NOMO-1 (cell line): Measurements from ENCODE around the gene LAG3.

Experiments
- DNase-seq, 2 experiments: peaks; one replicate each; lab custom pipeline; 2025; ENCODE audit not compliant: unreplicated experiment in 2 of 2; lab: John Stamatoyannopoulos, UW

Gene LAG3

DNA sequence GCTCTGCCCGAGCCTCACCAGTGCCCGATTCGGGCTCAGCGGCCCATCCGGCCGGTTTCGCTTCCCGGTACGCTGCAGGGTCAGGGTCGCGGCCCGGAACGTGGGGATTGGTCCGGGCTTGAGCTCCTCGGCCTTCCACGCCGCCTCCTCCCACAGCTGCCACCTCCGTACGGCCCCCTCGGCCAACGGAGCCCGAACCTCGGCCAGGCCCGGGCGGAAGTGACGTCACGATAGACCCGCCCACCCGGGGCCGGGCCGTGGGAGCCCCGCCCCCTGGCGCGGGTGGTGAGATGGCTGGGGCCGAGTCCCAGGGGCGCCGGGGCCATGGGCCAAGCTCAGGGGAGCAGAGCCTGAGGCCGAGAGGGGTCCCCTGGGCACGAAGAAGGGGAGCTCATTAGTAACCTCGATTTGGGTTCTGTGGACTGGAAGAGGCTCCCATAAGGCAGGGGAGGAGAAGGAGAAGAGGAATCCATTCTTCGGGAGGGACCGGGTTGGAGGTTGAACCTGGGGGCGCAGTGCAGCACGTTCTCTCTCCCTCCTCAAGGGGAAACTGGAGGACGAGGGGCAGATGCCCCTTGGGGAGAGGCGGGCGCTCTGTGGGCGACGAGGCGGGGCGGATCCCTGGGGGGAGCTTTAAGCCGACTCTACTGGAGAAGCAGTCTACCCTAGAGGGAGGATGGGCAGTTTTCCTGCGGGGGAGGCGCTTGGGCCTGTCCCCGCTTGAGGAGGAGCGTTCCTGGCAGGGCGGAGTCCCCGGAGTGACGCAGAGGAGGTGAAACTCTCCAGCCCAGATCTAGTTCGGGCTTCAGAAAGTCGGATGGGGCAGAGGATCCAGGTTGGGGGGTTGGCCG, 19.2 kb upstream of the LAG3 start, which contains the start of gene MLF2:
MLF2 (minus strand) TSS at position 221 of the 851 bp plus-strand sequence. CDS start 807 bp downstream, outside the sequence.
- DNase-seq: peak; percentile 97 to 98

DNA sequence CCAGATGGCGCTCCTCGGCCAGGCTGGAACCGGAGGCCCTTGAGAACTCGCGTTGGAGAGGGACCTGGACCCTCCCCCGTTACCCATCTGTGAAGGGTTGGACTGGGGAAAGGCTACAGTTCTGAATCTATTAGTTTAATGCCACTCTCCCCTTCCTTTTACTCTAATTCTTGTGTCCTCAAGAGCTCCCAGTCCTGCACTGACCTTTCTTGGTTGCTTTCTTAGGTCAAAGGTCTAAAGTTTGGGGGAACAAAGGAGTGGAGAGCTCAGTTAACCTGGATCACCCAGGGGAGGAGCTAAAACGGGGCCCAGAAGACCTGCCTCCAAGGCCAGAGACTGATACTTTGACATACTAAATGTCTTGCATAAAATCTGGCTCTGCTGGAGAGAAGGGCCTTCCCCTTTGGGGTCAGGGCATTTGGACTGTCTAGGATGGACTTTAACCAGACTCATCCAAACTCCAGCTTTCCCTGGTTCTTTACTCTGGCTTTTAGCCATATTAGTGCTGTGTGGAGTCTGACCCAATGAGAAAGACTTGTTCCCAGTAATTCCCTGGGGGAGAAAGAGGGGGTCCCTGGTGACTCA, 18.5 kb upstream of the LAG3 start:
- no peak for DNase-seq

DNA sequence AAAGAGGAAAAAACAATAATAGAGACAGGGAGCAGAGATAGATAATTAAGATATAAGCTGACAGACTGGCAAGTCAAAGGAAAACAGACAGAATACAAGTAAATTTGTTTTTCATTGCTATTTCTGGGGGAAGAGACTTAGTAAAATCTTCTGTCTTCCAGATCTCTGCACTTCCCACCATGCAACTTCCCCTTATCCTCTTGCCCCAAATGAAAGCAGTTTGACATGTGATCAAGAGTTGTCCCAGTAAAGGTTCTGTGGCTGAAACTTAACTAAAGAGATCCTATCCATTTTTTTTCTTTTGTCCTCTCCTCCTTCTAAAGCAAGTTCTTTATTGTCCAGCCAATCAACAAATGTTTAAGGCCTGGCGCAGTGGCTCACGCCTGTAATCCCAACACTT, 17.9 kb upstream of the LAG3 start:
- DNase-seq: no peak

DNA sequence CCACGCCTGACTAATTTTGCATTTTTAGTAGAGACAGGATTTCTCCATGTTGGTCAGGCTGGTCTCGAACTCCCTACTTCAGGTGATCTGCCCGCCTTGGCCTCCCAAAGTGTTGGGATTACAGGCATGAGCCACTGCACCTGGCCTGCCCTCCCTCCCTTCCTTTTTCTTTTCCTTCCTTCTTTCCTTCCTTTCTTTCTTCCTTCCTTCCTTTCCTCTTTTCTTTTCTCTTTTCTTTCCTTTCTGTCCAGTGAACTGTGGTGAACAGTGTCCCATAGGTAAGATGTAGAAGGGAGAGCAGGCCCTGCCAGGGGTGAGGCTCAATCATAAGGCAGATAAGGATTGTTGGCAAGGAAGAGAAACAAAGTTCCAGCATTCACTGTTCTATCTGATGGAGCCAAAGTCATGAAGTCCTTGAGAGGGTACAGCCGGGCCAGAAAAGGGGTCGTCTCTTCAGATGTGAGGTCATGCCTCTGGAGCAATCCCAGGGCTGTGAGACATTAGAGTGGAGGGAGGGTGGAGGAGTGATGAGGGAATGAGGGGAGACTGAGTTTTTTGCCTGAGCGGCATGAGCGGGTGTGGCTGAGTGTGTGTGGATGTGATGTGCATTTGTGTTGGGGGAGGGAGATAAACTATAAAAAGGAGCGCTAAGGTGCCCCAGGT, 15.2 kb upstream of the LAG3 start:
- DNase-seq: no peak

DNA sequence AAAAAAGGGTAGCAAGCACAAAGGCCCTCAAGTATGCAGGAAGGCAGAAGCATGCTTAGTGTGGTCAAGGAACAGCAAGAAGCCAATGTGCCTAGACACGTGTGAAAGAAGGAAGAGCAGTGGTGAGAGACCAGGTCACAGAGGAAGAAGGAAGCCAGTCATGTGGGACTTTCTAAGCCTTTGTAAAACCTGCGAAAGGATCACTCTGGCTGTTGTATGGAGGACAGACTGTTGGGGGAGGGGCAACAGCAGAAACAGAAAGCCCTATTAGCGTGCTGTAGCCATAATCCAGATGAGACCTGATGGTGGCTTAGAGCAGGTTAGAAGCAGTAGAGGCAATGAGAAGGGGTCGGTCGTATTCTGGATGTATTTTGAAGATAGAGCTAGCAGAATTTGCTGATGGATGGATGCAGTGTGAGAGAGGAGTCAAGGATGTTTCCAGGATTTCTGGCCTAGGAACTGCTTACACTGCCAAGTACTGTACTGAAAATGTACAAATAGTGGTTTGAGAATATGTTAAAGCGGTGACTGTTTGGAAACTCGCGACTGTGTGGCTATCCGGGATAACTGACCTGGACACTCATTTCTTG, 13.7 kb upstream of the LAG3 start:
- no peak for DNase-seq

DNA sequence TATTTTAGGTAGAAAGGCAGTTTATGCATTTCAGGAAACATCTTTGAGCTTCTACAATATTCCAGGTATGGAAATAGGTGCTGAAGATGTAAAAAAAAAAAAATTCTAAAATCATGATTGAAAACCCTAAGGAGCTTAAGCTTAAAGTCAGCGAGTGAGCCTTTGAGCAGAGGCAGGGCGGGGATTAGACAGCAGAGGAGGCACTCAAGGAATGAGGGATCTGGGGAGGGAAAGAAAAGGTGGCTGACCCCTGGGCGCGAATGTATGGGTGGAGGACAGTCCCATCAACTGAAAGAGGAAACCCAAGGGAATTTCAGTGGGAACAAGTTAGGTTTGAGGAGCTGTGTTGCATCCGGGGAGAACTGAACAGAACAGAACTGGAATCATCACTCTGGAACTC, 12.6 kb upstream of the LAG3 start:
- DNase-seq: no peak

DNA sequence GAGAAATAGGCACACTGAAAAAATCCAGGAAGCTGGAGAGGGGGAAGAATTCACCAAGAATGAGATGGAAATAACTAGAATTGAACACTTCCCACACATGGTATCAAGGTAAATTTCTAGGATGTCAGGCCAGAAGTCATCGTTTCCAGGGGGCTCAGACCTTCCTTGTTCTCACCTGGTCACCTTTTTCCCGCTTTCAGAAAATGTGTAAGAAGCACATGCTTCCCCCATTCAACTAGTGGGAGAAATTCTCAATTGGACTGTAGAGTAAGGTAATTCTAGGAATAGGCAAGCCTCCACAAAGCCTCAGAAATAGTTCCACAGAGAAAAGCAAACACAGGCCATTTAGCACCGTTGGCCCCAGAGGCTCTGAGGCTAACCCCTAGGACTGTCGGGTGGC, 8.9 kb upstream of the LAG3 start:
- no peak for DNase-seq

DNA sequence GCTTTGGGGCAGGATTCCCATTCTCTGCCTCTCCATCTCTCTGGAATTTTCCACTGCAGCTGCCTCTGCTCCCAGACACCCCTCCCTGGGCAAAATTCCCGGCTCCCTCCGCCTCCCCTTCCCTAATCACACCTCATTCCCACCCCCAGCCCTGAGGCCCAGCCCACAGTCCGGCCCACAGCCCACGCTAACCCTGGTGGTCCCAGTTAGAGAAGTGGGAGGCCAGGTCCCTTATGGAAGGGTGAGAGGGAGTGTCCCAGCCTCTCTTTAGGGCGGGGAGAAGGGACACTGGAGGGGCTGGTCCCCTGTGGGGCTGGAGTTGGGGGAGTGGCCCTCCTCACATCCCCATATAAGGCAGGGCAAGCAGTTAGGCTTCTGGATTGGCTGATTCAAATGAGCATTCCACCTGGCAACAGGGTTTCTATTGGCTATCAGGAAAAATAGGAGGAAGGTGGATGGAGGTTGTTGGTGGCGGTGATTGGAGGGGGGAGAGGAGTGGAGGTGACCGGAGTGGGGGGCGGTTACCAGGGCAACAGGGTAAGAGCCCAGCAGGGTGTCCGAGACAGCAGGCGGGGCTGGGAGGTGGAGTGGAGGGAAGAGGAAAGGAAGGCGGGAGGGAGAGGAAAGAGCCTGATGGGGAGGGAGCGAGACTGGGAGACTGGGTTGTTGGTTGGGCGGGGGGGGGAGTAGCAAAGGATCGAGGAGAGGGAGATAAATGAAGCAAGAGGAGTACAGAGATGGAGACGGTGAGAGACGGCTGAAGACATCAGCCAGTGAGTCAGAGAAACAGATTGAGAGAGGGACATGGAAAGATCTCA, 8.1 kb upstream of the LAG3 start:
- DNase-seq: peak; percentile 80 to 85

DNA sequence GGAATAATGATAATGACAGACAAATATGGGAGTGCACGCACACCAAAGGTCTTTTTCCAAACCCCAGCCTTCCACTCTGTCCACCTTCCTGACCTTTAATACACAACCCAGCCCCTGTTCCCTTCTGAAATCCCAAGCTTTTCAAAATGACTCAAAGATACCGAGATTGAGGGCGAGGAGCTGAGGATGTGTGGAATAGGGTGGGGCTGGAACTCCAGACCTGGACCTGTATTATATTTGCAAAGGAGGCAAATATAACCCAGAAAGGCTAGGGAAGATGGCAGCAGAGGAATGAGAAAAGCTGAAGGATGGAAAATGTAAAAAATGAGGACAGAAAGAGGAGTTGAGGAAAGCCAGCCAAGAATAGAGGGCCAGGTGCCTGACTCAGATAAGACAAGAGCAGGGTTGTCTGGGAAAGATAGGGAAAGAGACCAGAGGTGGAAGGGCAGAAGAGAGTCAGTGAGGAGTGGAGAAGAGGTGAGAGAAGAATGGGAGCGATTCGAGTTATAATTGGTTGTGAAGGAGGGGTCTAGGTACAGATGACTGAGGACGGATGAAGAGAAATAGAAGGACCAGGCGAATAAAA, 7.2 kb upstream of the LAG3 start:
- DNase-seq: no peak

DNA sequence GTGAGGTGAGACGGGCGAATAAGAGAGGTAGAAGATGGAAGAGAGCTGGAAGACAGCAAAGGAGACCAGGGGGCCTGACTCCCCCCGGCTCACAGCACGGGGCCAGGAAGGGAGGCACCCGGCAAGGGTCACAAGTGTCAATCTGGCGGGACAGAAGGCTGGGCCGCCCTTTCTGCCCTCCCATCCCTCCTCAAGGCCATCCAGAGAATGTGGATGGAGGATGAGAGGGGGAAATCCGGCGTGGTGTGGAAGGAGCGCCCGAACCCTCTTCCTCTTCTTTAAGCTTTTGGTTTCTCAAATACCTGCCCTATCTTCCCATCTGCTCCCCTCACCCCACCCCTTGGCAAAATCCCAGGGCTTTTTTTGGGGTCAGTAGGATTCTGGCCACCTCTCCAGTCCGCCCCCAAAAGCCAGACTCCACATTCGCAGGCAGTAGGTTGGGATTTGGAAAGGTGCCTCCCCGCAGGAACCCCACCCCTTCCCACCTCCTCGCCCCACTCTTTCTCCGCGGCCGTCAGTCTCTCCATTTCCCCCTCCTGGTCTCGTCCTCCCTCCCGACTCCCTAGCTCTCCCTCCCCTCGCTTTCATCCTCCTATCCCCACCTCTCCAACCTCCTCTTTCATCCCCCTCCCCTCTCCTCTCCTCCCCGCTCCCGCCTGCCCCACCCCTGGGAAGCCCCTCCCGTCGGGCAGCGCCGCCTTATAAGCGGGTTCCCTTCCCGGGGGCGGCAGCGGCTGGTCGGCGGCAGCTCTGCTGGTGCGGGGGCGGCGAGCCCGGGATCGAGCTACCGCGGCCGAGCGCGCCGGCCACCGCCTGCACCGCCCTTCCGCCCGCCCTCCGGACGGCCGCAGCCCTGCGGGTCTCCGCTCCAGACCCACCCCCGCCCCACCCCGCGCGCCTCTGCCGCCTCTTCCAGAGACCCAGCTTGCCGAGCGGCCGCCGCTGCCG, 6.4 kb upstream of the LAG3 start, which contains the start of gene PTMS:
PTMS (plus strand) TSS at position 730 of the 948 bp plus-strand sequence. CDS start 343 bp downstream, outside the sequence.
- DNase-seq: no peak

DNA sequence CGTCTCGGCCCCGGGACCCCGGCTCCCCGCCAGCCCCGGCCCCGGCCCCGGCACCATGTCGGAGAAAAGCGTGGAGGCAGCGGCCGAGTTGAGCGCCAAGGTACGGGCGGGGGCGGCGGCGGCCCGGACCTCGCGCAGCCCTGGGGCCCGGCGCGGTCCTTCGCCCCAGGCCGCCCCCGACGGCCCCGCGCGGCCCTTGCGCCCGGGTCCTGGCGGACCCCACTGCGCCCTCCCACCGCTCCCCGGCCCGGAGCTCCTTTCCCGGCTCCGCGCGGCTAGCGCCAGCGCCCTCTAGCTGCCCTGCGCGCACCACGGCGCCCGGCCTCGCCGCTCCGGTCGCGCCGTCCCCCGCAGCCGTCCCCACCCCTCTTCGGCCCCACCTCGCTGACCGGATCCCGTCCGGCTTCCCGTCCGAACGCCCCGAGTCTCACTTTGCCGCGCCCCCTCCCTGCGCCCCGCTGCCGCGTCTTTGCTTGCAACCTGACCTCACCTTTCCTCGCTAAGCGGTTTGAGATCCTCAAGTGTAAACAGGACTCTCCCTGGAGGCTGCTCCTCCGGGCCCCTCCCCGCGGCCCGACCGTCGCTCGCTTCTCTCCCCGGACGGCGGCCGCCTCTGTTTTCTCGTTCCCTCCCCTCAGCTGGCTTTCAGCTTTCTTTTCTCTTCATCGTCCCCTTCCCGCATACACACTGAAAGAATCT, 5.5 kb upstream of the LAG3 start:
- DNase-seq: peak; percentile 50 to 56

DNA sequence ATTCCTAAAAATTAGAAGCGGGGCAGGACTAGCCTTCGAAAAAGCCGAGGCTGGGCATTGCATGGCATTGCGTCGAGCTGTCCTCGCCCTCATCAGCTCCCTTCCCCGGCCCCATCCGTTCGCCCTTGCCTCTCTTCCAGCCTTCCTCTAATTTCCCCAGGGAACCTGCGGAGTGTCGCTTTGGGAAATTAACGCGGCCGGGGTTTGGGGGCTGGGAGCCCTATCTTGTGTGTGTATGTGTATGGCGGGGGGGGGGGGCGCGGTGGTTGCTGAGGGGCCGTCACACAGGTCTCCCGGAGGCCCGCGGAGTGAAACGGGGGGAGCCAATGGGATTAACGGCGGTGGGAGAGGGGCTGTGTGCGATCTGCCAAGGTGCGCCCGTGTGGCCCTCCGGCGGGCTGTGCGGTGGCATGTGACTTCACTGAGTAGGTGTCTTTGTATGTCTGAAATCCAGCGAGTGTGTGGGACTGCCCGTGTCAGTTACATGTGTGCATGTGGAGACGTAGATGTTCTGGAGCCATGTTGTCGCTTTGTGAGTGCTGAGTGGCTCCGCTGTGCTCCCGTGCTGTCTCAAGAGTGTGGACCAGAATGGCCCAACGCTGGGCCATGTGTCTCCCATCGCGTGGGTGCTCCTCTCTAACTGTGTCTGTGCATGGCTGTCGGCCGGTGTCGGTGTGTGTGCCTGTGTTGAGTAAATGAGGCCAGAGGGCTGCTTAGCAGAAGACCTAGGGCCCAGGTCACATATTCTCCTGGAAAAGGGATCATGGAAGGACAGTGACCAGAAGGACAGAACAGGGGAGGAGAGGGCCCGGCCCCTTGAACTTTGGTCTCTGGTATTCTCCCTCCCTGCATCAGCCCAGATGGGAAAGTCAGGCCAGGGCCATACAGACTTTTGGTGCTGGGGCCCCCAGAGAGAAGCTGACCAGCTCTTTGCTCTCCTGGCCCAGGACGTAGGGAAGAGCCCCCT, 4.7 kb upstream of the LAG3 start:
- DNase-seq: no peak

DNA sequence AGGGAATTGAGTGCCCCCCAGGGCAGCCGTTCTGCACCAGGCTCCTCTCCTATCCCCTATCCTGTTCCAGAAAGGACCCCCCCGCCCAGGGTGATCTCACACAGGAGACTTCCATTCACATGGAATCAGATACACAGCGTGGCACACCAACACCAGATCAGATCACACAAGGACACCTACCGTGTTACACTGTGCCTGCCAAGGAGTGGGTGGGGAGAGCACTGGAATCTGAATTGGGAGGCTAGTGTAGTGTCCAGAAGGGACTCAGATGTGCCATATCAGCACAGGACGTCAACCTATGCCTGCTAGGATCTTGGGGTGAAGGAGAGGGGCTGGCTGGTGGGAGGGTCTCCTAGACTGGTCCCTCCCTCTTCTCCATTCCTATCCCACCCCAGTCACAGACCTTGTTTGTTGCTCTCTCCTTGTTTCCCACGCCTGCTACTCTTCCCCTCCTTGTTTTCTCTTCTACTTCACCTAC, 3.8 kb upstream of the LAG3 start:
- DNase-seq: no peak

DNA sequence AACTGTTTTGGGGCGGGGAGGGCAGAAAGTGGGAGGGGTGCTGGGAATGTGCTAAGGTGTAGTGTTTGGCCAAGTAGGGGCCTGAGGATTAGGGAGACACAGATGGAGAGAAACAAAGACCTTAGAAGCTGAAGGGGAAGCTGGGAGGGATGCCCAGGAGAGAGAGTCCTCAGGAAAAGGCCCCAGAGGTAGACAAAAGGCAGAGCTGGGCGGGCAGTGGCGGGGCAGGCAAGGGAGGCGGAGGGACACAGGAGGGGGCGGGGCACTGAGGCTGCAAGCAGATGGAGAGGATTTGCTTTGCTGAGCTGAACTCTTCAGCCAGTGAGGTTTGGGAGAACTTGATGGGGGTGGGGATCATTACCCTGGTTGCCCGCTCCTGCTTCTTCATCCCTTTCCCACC, 3.3 kb upstream of the LAG3 start:
- DNase-seq: no peak

DNA sequence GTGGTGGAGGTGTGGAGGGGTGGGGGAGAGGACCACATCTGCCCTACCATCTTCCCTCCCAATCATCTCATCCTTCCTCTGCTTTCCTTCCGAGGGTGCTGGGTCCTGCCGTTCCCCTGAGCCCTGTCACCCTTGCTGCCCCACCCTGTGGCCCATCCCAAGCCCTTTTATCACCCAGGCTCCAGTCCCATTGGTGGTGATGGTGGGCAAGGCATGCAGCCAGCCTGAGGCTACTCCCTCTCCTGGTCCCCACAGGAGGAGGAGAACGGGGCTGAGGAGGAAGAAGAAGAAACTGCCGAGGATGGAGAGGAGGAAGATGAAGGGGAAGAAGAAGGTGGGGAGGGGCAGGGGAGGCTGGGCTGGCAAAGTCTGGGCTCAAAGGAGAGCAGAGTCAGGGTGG, 2.7 kb upstream of the LAG3 start:
- DNase-seq: no peak

DNA sequence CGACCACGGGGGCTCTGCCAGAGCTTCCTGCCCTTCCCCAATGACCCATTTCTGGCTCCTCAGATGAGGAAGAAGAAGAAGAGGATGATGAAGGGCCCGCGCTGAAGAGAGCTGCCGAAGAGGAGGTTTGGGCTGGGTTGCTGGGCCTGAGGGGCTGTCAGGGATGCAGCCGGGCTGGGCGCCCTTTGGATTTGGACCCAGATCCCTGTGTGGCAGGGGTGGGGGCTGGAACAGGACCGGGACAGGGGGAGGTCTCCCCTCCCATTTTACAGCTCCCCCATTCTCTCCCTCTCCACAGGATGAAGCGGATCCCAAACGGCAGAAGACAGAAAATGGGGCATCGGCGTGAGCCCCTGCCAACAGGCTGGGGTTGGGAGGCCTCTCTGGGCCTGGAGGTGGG, 2.2 kb upstream of the LAG3 start:
- DNase-seq: no peak

DNA sequence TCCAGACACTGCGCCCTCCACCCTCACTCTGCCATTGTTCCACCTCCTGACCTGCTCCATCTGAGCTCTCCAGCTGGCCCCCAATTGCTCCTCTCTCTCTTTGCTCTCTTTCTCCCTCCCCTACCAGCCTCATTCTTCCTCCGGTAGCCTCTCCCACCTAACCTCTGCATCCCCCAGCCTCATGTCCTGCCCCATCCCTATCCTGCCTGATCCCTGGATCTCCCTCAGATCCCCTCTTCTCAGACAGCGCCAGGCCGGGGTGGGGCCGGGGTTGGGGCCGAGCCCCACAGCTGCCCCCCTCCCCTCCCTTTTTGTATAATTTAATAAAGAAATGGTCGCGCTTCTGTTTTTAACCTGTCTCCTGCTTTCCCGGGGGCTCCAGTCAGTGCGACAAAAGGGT, 1.7 kb upstream of the LAG3 start:
- no peak for DNase-seq
